Fibroblast of skin of abdomen (primary cell): ENCODE results near the gene ELOVL5.
"Not testable (repeated sequence)": the region's sequence is repeated elsewhere in the genome, so short reads cannot be mapped to it uniquely, and the experiment has no call there.

ENCODE experiments used
- DNase-seq: peaks from one replicate; pipeline ENCODE4 v3.0.0-alpha.2; 2013

The ELOVL5 gene

DNA sequence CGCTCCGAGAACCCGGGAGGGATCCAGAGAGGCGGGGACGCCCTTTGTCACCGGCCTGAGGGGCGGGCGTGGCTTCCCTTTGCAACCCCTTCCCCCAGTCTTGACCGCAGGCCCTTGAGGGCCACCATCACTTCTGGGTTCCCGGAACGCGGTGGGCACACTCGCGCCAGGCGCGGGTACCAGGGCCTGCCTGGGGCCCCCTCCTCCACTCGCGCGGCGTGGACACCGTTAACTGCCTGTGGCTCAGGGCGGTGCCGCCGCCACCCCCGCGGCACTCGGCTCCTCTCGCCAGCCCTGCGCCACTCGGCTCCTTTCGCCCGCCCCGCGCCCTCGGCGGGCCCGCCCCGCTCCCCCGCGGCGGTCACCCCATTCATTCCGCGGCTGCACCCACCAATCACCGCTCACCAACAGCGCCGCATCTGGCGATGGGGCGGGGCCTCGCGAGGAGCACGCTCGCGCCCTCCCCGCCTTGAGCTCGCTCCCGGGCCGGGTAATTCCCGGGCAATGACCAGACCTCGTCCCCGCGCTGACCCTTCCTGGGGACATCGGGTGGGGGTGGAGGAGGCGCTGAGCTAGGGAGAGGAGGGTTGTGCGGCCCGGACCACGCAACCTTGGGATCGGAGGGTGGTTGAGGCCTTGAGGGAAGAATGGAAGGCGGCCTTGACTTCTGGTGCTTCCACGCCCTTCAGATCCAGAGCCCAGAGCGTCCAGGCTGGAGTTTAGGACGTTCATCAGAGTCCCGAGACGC is 10.5 kb upstream of the ELOVL5 start:
- DNase-seq, result peak; percentile 97

DNA sequence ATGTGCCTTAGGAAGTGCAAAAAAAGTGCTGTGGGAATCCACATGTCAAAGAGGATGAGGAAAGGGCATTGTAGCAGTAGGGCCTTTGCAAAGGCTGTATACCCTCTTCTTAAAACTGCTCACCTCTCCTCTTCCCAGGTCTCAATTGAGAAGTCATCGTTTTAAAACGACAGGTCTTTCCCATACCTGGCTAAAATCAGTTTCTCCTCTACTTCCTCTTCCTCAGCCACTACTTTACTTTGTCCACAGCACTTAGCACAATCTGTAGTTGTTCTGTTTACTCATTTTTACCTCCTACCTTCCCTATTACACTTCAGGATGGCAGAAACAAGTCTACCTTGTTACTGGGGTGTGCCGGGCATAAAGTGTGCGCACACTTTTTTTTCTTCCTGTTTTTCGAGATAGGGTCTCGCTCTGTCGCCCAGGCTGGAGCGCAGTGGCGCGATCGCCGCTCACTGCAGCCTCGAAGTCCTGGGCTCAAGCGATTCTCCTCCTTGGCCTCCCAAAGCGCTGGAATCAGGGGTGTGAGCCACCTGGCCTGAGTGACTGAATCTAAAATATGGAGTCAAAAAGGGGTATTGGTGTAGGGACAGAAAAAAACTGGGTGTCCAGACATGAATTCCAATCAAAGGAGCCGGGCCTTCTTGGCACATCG is 9.8 kb upstream of the ELOVL5 start:
- no peak for DNase-seq

DNA sequence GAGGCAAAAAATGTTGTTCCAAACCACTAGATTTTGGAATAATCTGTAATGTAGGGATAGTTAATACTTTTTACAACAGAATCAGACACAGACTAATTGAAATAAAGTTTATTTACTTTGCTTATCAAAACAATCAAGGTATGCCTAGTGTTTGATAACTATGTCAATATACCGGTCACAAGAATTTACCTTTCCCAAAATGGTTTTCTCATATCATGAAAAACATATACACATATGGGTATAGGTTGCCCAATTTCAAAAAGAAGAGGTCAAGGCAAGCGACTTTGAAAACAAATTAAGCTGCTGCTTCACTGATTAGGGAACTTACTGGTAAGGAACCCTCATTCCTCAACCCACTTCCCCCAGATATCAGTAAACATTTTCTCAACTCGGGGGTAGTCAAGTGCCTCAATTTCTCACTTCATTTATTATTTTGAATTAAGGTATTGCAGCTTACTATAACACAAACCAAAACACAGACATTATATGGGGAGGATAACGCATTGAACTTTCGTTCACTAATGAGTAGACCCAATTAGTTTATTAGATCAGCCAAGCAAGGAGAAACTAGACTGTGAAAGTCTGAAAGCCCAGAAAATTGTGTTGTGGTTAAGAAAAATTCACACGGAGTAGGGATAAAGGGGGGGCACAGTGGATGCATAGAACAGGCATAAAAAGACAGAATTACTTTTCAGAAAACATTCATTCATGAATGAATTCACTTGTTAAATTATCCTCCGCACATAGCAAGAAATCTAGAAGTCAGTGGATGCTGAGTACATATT is 9.0 kb upstream of the ELOVL5 start:
- DNase-seq, result no peak

DNA sequence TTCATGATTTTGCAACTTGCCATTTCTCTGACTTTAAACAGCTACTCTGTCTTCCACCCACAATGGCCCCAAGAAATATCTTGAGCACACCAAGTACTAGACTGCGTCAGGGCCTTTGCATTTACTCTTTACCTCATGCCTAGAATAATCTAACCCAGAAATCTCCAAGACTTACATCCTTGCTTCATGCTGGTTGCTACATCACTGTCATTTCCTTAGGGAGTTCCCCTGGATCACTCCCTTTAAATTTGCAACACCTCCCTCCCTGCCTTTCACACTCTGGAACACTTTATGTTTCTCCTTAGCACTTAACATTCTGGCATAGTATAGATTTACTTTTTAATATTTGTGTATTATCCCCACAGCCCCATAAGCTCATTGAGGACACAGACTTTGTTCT is 4.9 kb upstream of the ELOVL5 start:
- no peak for DNase-seq

DNA sequence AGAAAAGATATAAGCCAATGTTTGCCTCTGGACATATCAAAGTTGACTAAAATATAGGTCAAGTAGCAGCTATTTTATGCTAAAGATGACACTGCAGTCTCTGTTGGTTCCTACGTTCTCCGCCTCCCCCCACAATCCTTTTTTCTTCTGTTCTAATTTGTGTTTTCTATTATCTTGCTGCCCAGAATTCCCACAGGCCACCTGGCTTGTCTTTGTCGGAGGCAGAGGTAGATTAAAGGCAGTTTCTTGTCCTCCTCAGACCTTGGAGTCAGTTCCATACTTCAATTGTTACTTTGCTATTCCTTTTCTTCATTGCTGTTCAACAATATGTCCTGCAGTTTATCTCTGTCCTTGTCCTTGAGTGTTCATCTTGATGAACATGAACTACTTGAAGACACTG is 3.6 kb upstream of the ELOVL5 start:
- no peak for DNase-seq

DNA sequence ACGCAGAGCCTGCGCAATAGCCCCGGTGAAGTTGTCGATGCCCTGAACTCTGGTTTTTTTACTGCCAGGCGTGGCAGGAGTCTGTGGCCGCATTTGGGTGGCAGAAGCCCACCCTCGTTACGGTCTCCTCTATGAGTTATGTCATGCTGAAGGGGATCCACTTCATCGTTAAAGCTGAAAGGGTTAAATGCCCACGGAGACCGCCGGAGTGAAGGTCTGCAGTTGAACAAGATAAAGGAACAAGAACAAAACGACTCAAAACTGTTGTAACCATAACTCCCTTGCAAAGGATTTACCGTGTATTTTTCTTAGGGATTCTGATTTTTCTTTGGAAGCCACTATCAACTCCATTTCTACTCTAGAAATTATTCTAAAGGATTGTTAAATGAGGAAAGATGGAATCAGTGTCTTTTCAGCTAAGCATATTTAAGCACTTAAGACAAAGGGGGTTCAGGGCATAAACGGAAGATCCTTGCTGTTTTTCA is 501 bp upstream of the ELOVL5 start:
- DNase-seq, result no peak

DNA sequence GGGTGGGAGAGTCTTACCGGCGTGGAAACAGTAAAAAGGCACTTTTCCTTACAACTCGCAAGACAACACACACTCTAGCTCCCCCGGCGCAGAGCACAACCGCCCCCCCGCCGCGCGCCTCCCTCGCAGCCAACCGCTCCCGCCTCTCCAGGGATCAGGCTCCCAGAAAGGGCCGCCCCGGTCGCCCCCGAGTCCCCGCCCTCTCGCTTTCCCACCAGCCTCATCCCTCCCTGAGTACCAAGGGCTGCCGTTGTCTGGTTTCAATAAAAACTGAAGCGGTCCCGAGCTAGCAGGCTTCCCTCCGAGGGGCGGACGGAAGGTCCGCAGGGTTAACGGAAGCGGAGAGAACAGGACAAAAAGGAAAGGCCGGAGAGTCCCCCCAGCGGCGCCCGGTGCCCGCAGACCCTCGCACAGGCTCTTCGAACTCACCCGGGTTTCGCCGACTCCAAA is 804 bp downstream of the ELOVL5 start:
- DNase-seq, result peak; percentile 69

DNA sequence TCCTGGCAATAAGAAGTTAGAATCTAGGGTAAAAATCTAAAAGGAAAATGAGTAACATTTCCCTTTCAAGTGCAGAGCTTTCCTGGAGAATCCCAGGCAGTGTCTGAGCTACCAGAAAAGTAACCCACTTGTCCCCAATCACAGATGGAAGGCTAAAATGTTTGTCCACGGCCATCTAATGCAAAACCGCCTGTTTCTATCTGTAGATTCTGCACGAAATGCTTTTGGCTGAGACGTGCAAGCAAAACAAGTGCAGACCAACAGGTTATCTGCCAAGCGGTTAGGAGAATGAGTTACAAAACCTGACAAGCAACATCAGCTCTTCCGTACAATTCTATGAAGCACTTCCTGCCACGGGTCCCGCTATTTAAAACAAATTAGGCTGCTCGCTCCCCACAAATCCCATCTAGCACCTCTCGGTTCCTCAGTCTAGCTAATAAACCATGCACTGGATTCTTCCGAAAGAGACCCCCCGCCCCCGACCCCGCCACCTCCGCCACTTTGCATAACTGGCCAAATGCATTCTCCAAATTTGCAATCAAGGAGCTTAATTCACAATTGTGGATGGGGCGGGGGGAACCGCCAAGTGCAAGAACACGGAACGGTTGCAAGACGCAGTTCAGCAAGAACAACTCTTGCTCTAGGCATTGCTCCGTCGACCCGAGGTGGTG is 1.4 kb downstream of the ELOVL5 start:
- DNase-seq, result peak; percentile 16

DNA sequence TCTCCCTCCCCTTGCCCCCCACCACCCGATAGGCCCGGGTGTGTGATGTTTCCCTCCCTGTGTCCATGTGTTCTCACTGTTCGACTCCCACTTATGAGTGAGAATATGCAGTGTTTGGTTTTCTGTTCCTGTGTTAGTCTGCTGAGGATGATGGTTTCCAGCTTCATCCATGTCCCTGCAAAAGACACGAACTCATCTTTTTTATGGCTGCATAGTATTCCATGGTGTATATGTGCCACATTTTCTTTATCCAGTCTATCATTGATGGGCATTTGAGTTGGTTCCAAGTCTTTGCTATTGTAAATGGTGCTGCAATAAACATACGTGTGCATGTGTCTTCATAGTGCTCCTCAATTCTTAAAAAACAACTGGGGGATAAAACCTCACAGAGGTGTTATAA is 2.7 kb downstream of the ELOVL5 start:
- DNase-seq, result not testable (repeated sequence)

DNA sequence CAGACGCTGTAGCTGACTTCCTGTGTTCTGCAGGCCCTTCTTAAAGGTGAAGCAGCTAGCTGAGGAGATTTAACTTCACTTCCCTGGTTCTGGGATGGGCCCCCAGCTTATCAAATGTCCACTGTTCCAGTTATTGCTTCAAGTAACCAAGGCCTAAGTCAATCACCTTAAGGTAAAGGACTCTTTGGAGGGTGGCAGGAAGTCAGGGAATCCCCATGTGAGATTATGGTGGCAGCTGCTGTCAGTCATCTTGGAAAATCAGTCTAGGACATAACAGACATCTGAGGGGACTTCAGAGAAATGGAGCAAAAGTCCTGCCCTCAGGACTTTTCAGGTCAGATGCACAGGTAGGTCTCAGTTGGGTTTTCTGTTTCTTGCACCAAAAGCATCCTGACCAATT is 3.8 kb downstream of the ELOVL5 start:
- no peak for DNase-seq

DNA sequence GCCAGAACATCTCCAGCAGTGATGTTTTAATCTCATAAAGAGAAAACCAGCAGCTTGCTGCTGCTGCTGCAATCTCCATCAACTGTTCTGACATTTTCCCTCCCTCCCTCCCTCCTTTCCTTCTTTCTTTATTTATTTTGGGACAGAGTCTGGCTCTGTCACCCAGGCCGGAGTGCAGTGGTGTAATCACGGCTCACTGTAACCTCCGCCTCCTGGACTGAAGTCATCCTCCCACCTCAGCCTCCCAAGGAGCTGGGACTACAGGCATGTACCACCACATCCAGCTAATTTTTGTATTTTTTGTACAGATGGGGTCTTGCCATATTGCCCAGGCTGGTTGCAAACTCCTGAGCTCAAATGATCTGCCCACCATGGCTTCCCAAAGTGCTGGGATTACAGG is 5.7 kb downstream of the ELOVL5 start:
- DNase-seq, result no peak

DNA sequence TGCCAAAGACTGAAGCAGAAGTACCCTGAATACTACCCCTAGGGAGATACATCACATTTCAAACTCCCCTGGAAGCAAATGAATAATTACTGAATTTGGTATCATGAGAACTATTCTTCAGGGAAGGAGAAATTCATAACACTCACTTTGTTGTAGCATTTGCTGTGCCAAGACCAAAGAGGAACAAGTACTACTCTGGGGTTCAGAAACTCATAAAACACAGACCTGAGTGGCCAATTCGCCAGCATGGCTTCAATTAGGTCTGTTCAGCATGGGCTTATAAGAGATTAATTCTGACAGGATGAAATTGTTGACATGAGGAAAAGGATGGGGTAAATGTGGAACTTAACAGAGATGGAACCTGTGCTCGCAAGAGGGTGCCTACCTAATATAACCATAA is 6.5 kb downstream of the ELOVL5 start:
- no peak for DNase-seq

DNA sequence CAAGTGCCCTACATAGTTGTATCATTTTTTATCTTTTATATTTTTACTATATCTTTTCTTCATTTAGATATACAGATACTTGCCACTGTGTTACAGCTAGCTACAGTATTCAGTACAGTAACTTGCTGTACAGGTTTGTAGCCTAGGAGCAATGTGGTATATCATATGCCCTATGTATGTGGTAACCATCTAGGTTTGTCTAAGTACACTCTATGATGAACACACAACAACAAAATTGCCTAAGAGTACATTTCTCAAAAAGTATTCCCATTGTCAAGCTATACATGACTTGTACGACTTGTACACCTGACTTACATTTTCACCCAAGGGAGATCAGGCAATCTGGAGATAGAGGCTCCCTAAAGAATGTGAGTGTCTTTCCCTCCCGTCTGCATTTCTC is 8.2 kb downstream of the ELOVL5 start:
- no peak for DNase-seq

DNA sequence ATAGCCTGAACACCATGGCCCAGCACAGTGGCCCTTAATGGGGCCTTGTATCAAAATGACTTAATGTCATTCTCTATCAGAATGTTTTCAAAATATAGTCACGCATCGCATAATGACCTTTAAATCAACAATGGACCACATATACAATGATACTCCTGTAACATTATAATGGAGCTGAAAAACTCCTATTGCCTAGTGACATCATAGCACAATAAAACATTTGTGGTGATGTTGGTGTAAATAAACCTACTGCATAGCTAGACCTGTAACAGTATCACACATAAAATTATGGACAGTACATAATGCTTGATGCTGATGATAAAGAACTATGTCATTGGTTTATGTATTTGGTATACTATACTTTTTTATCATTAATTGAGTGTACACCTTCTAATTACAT is 9.3 kb downstream of the ELOVL5 start:
- no peak for DNase-seq

DNA sequence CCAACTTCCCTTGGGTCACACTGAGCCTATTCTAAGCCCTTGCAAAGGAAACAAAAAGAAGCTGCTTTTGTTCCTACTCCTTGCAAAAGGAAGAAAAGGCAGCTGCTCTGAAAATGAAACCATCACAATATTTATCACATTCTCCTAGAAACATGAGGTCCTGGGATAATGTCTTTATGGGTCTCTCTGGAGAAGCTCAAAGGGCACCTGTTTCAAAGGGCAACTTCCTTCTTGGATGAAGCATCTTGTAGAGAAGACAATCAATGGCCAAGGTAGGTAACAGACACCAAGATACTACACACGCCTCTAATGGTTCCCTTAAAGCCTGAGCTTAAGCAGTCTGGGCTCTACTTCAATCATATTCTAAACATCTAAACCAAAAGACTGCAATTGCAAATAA is 10.4 kb downstream of the ELOVL5 start:
- DNase-seq, result no peak

DNA sequence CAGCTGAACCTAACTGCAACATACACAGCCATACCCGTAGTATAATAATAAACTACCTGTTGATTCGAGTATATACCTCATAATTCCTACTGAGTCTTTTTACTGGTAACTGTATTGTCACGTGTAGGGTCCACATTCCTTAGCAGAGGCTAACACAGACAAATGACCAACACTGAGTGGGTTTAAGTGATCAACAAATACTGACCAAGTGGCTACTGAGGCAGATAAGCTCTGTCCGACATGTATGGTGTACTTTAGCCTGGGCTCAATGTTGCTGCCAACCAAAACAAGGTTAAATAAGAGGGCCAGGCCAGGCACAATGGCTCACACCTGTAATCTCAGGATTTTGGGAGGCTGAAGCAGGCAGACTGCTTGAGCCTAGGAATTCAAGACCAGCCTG is 12.7 kb downstream of the ELOVL5 start:
- no peak for DNase-seq

DNA sequence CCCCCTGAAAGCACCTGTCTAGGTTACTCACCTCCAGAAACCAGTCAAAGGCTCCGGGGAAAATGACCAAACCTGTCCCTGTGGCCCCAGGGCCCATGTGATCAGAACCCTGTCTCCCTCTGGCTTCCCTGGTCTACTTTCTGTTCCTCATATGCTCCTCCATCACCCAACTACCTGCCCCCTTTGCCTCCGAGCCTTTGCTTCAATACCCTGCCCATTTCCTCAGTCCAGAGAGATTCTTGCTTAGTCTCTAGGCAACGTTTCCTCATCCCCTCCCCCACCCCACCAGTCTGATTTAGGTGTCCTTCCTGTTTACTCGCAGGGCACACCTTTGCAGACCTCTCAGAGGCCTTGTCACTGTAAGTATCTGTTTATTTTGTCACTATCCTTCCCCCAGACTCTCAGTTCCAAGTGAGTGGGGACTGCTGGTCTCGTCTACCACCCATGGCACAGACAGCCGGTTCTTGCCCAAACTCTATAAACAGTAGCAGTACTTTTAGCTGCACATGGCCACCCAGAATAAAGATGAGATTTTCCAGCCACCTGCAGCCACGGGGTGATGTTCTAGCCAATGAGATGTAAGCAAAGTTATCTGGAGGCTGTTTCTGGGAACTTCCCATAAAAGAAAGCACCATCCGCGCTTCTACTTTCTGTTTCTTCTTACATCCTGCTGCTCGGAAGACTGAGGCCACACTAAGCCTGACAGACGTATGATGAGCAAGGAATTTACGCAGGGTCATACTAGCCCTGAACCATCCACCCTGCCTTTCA is 13.3 kb downstream of the ELOVL5 start:
- no peak for DNase-seq

DNA sequence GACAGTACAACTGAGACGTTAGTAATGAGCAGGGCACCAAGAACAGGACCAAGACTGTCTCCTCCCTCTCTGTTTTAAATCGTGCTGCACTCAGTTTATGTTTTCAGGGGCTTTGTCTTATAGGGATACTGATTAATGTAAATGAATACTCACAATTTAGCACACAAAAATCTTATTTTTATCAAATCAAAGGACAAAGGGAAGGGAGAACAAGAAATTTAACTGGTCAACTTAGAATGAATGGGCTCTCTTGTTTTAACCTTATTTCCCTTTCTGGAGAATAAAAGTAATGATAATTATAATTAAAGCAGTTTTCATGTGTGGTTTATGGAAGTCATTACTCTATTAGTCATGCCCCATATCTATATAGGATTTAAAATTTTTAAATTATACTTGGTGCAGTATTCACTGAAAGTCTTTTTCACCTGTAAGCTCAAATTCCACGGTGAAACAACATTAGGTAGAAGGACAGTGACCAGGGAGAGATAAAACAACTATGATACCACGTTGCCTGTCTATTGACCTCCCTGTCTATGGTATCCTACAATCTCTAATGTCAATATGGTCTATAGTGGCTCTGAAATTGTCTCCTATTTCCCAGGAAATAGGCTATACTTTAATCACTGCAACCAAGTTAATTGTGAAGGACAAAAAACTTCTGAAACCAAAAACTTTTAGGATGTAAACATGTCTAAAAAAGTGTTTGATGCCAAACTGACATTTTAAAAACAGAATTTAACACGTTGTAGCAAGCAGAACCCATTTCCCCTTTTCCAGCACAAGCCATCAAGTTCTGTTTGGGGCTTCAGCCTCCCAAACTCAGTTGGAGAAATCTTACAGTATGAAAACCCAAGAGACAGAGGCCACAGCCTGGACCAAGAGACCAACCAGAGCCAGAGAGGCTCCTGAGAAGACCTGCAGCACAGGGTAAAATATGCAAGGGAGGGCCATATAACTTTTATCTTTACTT is 15.0 kb downstream of the ELOVL5 start:
- no peak for DNase-seq

DNA sequence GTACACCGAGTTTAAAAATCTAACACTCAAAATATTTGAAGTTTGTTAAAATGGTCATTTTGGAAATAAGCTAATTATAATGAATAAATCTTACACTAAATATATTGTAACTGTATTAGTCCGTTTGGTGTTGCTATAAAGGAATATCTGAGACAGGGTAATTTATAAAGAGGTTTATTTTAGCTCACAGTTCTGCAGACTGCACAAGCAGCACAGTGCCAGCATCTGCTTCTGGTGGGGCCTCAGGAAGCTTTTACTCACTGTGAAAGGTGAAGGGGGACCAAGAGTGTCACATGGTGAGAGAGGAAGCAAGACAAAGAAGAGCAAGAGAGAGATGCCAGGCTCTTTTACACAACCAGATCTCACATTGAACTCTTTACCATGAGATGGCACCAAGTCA is 17.1 kb downstream of the ELOVL5 start:
- no peak for DNase-seq

DNA sequence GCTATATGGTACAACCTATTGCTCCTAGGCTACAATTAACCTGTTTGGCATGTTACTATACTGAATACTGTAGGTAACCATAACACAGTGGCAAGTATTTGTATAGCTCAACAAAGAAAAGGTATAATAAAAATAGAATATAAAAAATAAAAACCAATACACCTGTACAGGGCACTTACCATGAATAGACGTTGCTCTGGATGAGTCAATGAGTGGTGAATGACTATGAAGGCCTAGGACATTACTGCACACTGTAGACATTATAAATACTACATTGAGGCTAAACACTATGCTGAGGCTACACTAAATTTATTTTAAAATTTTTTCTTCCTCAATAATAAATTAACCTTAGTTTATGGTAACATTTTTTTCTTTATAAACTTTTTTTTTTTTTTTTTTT is 18.6 kb downstream of the ELOVL5 start:
- DNase-seq, result no peak

DNA sequence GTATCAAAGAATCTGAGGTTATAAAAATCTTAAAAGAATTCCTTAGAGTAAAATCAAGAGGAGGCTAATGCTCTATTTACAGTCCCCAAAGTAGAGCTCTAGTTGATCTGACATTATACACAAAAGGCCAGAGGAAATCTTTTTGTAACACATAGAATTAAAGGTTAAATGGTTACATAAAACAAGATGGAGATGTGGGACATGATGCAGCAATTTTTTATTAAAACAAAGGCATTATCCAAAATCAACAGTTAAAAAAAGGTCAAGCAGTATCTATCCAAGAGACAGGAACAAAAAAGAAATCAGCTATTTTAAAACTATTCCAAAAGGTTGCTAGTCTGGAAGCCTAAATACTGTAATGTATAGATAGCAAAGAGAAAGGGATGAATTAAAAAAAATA is 20.4 kb downstream of the ELOVL5 start:
- DNase-seq, result no peak
